Small intestine (tissue), 7 donors: ENCODE measurements around the gene ARHGAP42. TPM values are rescaled to one million over a fixed set of nuclear protein-coding genes. Genes with fewer than 3 reads are reported as not detected.

ENCODE experiments used
- DNase-seq, 2 donors: peaks; one replicate each; pipeline versions ENCODE4 v3.0.0 to v3.0.0-alpha.2; 2013
- FAIRE-seq: peaks from 2 replicates; lab custom pipeline; 2012; peaks lifted over from hg19 to GRCh38; lab: Jason Lieb, UNC
- H3K27ac ChIP-seq, 3 donors: one replicate each; pipeline ENCODE4 v1.5.1; 2013; ENCODE audit warnings: low read length in 2 of 3, mild to moderate bottlenecking in 2 of 3, control low read depth in 1 of 3, inconsistent platforms in 1 of 3, low read depth in 1 of 3, moderate library complexity in 1 of 3
- H3K27me3 ChIP-seq, 3 donors: one replicate each; pipeline ENCODE4 v1.6.1; 2013; ENCODE audit warnings: low read length in 3 of 3, inconsistent platforms in 1 of 3; ENCODE audit not compliant: control insufficient read depth in 3 of 3, insufficient read depth in 3 of 3
- H3K36me3 ChIP-seq, 3 donors: one replicate each; pipeline ENCODE4 v1.6.1; 2013; ENCODE audit warnings: low read length in 3 of 3, inconsistent platforms in 1 of 3, low read depth in 1 of 3, mild to moderate bottlenecking in 1 of 3, moderate library complexity in 1 of 3; ENCODE audit not compliant: control insufficient read depth in 3 of 3, insufficient read depth in 2 of 3
- H3K4me1 ChIP-seq, 3 donors: one replicate each; pipeline ENCODE4 v1.6.1; 2013; ENCODE audit warnings: low read length in 2 of 3, inconsistent platforms in 1 of 3, low read depth in 1 of 3, mild to moderate bottlenecking in 1 of 3, moderate library complexity in 1 of 3; ENCODE audit not compliant: control insufficient read depth in 3 of 3, insufficient read depth in 2 of 3
- H3K4me3 ChIP-seq, 3 donors: one replicate each; pipeline ENCODE4 v1.5.1; 2013; ENCODE audit warnings: low read length in 3 of 3, control low read depth in 1 of 3, inconsistent platforms in 1 of 3, low read depth in 1 of 3, mild to moderate bottlenecking in 1 of 3, moderate library complexity in 1 of 3
- H3K9me3 ChIP-seq, 2 donors: one replicate each; pipeline ENCODE4 v1.6.1; 2013; ENCODE audit warnings: low read depth in 1 of 2, low read length in 1 of 2; ENCODE audit not compliant: control insufficient read depth in 2 of 2, insufficient read depth in 1 of 2
- WGBS, 3 donors: extraction: QIAGEN DNeasy Blood & Tissue Kit; methylation state at CpG; one replicate each; pipeline ENCODE4 v1.1.7; 2013; 5-methylcytosine and 5-hydroxymethylcytosine counted together
- polyA plus RNA-seq, 4 donors: library from polyadenylated mRNA; stranded (reverse) in 3 of 4; unstranded in 1 of 4; fragments of 200-250 nt in 3 of 4; fragments of 120-200 nt in 1 of 4; gene quantifications; one replicate each; pipeline versions ENCODE4 v1.2.1 to v1.2.3, GENCODE V29; 2013
- donor health status: healthy with polysubstance abuse.
- donor health status: control.
- donor health status: control.
- donor health status: Bipolar disorder and iron deficiency.
- donor health status: healthy.

ARHGAP42 gene
- polyA plus RNA-seq, 4 donors: 4.3 to 17.0 (median 14.9) TPM

GRCh38 chr11:100816823-100817222 is 129.7 kb downstream of the ARHGAP42 start:
- no peaks in the 10 kb centered on the region for H3K9me3 ChIP-seq
- FAIRE-seq: no peak
- no peaks in the 10 kb centered on the region for H3K27me3 ChIP-seq
- H3K36me3 ChIP-seq: no peaks in the 10 kb centered on the region
- DNase-seq: no peak
- no peak overlapping the region for H3K27ac ChIP-seq
- 84 to 88% (median 85%) methylated on average over 2 of the region's 2 CpGs for WGBS, 3 donors
- H3K4me3 ChIP-seq: no peak overlapping the region
- peaks cover 0 to 2% (median 0%) of the 10 kb centered on the region in 3 donors for H3K4me1 ChIP-seq

DNA sequence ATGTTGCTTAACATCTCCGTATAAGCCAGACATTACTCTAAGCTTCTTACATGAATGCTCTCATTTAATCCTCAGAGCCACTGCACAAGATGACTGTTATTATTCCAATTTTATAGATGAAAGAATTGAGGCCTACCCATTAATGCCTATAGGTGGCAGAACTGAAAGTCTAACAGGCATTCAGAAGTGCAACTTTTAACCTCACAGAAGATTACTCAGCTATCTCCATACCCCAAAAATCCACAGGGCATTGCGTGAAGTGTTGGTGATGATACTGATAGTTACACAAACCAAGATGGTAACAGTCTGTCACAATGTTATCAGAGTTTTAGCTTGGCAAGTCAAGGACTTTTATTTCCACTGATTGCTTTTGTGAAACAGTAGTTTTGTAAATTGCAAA is 130.5 kb downstream of the ARHGAP42 start:
- no peak overlapping the region for H3K4me3 ChIP-seq
- 64 to 87% (median 76%) methylated on average over 2 of the region's 2 CpGs for WGBS, 3 donors
- no peaks in the 10 kb centered on the region for H3K36me3 ChIP-seq
- H3K27ac ChIP-seq: no peak overlapping the region
- no peaks in the 10 kb centered on the region for H3K9me3 ChIP-seq
- H3K4me1 ChIP-seq: peaks cover 0 to 2% (median 0%) of the 10 kb centered on the region in 3 donors
- no peak for FAIRE-seq
- no peak for DNase-seq
- no peaks in the 10 kb centered on the region for H3K27me3 ChIP-seq

DNA sequence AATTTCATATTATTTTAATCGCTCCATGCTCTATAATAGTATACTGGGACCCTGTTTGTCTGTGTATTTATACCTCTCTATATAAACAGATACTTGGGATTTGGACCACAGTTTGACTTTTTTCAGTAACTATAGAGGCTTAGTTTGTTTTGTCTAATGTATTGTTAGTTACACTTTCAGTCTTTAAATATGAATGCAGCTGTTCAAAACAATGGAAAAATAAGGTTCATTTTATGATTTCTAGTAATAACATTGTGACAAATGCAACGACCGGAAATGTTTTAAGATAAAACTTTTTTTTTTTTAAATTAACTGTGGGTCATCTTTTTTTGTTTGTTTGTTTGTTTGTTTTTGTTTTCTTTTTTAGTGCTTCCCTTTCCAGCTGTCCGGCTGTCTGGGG is 133.5 kb downstream of the ARHGAP42 start:
- no peak for DNase-seq
- peaks cover 0 to 2% (median 0%) of the 10 kb centered on the region in 3 donors for H3K4me1 ChIP-seq
- 80 to 90% (median 86%) methylated on average over 4 of the region's 4 CpGs for WGBS, 3 donors
- H3K27me3 ChIP-seq: no peaks in the 10 kb centered on the region
- peak; percentile 55 for FAIRE-seq
- no peak overlapping the region for H3K4me3 ChIP-seq
- H3K36me3 ChIP-seq: no peaks in the 10 kb centered on the region
- no peak overlapping the region for H3K27ac ChIP-seq
- H3K9me3 ChIP-seq: no peaks in the 10 kb centered on the region

GRCh38 chr11:100821198-100821597 is 134.1 kb downstream of the ARHGAP42 start:
- DNase-seq: no peak
- H3K4me3 ChIP-seq: no peak overlapping the region
- FAIRE-seq: no peak
- H3K9me3 ChIP-seq: no peaks in the 10 kb centered on the region
- H3K27me3 ChIP-seq: no peaks in the 10 kb centered on the region
- H3K27ac ChIP-seq: no peak overlapping the region
- WGBS, 3 donors: 60 to 75% (median 70%) methylated on average over 2 of the region's 2 CpGs
- H3K4me1 ChIP-seq: peaks cover 0 to 2% (median 0%) of the 10 kb centered on the region in 3 donors
- H3K36me3 ChIP-seq: no peaks in the 10 kb centered on the region

DNA sequence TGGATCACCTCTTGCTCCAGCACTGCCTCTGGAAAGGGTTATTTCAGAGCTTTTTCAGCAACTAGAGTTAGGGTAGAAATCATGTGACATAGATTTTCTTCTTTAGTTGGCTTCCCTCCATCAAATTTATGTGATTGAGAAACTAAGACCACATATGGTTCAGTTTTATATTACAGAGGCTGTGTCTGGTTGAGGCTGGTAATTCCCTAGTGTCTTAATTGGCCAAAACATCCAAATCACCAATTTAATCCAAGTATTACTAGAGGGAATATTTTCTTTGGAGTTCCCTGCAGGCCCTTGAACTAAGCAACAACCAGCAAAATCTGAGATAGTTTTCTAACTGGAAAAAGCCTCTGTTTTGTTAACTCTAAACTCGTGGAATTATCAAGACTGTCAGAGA is 136.3 kb downstream of the ARHGAP42 start:
- H3K27ac ChIP-seq: no peak overlapping the region
- H3K9me3 ChIP-seq: no peaks in the 10 kb centered on the region
- DNase-seq: no peak
- no peak overlapping the region for H3K4me3 ChIP-seq
- H3K36me3 ChIP-seq: no peaks in the 10 kb centered on the region
- FAIRE-seq: no peak
- 54 to 67% (median 57%) methylated on average over 1 of the region's 1 CpG for WGBS, 3 donors
- H3K4me1 ChIP-seq: no peaks in the 10 kb centered on the region
- H3K27me3 ChIP-seq: no peaks in the 10 kb centered on the region

- WGBS, 3 donors: 82 to 91% (median 91%) methylated on average over 4 of the region's 4 CpGs
- FAIRE-seq (no peak), DNase-seq (no peak)
- no peaks in the 10 kb centered on the region for H3K4me1 ChIP-seq
- H3K9me3 ChIP-seq: no peaks in the 10 kb centered on the region
- H3K27ac ChIP-seq: no peak overlapping the region
- no peaks in the 10 kb centered on the region for H3K27me3 ChIP-seq
- H3K4me3 ChIP-seq: no peak overlapping the region
- H3K36me3 ChIP-seq: no peaks in the 10 kb centered on the region
Measured at GRCh38 chr11:100824041-100824809, 137.1 kb downstream of the ARHGAP42 start.

GRCh38 chr11:100825626-100826025 is 138.5 kb downstream of the ARHGAP42 start:
- 74 to 89% (median 75%) methylated on average over 3 of the region's 3 CpGs for WGBS, 3 donors
- H3K4me1 ChIP-seq: no peaks in the 10 kb centered on the region
- DNase-seq: no peak
- FAIRE-seq: no peak
- H3K9me3 ChIP-seq: no peaks in the 10 kb centered on the region
- no peaks in the 10 kb centered on the region for H3K36me3 ChIP-seq
- no peaks in the 10 kb centered on the region for H3K27me3 ChIP-seq
- no peak overlapping the region for H3K4me3 ChIP-seq
- no peak overlapping the region for H3K27ac ChIP-seq

- no peaks in the 10 kb centered on the region for H3K9me3 ChIP-seq
- H3K27ac ChIP-seq: no peak overlapping the region
- no peaks in the 10 kb centered on the region for H3K36me3 ChIP-seq
- DNase-seq: peak in 1 of 2 donors; percentile 60
- H3K4me3 ChIP-seq: no peak overlapping the region
- FAIRE-seq: no peak
- 91 to 95% (median 94%) methylated on average over 1 of the region's 1 CpG for WGBS, 3 donors
- peaks cover 0 to 4% (median 0%) of the 10 kb centered on the region in 3 donors for H3K4me1 ChIP-seq
- no peaks in the 10 kb centered on the region for H3K27me3 ChIP-seq
Measured at GRCh38 chr11:100827934-100828661, 141.0 kb downstream of the ARHGAP42 start.
